A549 (cell line): Measurements from ENCODE around the gene CREB5.

Experiments used
- CBX2 ChIP-seq: fragments of 200-600 bp; sonication (generic); IDR thresholded peaks from 2 replicates; pipeline ENCODE4 v1.6.1; 2016; ENCODE audit warnings: low read depth, mild to moderate bottlenecking, borderline replicate concordance
- CTCF ChIP-seq: fragments of >200 bp; sonication (Bioruptor Twin); formaldehyde crosslinking; IDR thresholded peaks from 3 replicates; pipeline ENCODE4 v1.5.1; 2016
- E2F6 ChIP-seq: IDR thresholded peaks from 2 replicates; pipeline ENCODE4 v1.6.1; 2012; ENCODE audit warnings: low read depth, borderline replicate concordance
- EHMT2 ChIP-seq: fragments of 200-600 bp; sonication (generic); IDR thresholded peaks from 2 replicates; pipeline ENCODE4 v1.6.1; 2016; ENCODE audit warnings: antibody characterized with exemption, low read depth, mild to moderate bottlenecking, moderate library complexity
- KDM1A ChIP-seq: fragments of 200-600 bp; sonication (generic); IDR thresholded peaks from 2 replicates; pipeline ENCODE4 v1.6.1; 2016; ENCODE audit warnings: low read depth, mild to moderate bottlenecking
- POLR2A ChIP-seq: IDR thresholded peaks from 2 replicates; pipeline ENCODE4 v1.6.1; 2012; ENCODE audit warnings: mild to moderate bottlenecking, low read length
- RAD21 ChIP-seq, 2 experiments: fragments of >200 bp in 1 of 2; sonication (Bioruptor Twin) in 1 of 2; formaldehyde crosslinking in 1 of 2; IDR thresholded peaks in 1 of 2; conservative IDR thresholded peaks in 1 of 2; 2 replicates in 1 of 2; 3 replicates in 1 of 2; pipeline ENCODE4 v1.6.1; 2012 to 2018; ENCODE audit warnings: inconsistent platforms in 1 of 2
- REST ChIP-seq: fragments of 200-600 bp; sonication (generic); IDR thresholded peaks from 2 replicates; pipeline ENCODE4 v1.6.1; 2016; ENCODE audit warnings: antibody characterized with exemption, mild to moderate bottlenecking, moderate library complexity
- SMC3 ChIP-seq: fragments of >200 bp; sonication (Bioruptor Twin); formaldehyde crosslinking; IDR thresholded peaks from 3 replicates; pipeline ENCODE4 v1.6.1; 2018; ENCODE audit warnings: inconsistent platforms
- SREBF2 ChIP-seq: fragments of 450-650 bp; IDR thresholded peaks from 2 replicates; pipeline ENCODE4 v1.6.1; 2014; ENCODE audit warnings: mild to moderate bottlenecking, moderate library complexity
- TF ChIP-seq, protein P1 (sequence below): fragments of 450-650 bp; IDR thresholded peaks from 2 replicates; pipeline ENCODE4 v1.6.1; 2014; ENCODE audit warnings: antibody characterized with exemption

DNA sequence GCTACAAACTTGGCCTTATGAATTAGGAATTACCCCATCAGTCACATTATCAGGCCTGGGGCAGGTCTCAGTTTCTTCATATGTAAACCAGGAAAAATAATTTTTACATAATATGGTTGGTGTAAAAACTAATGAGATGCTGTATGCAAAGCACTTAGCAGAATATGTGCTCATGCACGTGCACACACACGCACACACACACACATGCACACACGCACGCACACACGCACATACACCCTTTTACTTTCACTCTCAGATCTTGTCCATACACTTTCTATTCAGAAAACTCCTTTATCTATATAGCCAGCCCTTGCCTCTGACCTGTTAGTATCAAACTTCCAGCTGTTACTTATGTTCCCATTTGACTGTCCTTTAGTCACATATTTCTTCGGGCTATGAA lies 92.7 kb downstream of the CREB5 start:
- no peak for TF ChIP-seq CTCF
- TF ChIP-seq SREBF2, result no peak
- no peak for TF ChIP-seq E2F6
- TF ChIP-seq REST, result no peak
- TF ChIP-seq POLR2A, result no peak
- no peak for TF ChIP-seq RAD21 (conservative IDR thresholded peaks at IDR 0.05 in 1 of 2, IDR thresholded peaks at IDR 0.05 in 1 of 2)
- no peak for TF ChIP-seq CBX2
- TF ChIP-seq SMC3, result no peak
- TF ChIP-seq, protein P1, sequence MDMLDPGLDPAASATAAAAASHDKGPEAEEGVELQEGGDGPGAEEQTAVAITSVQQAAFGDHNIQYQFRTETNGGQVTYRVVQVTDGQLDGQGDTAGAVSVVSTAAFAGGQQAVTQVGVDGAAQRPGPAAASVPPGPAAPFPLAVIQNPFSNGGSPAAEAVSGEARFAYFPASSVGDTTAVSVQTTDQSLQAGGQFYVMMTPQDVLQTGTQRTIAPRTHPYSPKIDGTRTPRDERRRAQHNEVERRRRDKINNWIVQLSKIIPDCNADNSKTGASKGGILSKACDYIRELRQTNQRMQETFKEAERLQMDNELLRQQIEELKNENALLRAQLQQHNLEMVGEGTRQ, result no peak
- no peak for TF ChIP-seq KDM1A
- no peak for TF ChIP-seq EHMT2
